ENCODE data around the gene MYO18B.

The MYO18B gene

DNA sequence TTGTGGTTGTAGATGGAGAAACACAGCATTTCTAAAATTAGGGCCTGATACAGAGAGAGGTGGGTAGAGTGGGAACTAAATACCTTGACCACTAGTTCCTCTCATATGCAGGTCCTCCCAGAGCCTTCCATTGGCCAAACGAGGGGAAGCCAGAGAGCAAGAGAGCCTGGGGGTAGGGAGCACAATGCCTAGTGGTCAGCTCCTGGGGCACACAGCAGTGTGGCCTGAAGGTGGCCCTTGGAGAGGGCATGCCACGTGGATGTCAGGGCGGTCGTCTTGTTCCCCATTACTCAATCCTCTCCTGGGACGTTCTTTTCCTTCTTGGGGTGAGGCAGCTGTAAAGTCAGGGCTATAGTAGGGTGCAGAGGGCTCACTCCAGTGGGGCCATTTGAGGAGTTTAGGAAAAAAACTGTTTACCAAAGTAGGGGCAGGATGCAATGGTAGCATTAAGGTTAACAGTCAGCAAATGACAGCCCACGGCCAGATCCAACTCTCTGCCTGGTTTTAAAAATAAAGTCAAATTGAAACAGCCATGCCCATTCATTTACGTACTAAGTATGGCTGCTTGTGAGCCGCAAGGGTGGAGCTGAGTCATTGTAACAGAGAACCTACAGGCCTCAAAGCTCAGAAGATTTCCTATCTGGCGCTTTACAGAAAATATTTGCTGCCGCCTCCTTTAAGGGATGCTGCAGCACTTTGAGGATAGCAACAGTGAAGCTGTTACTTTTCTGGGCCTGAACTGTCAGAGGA lies 7.6 kb downstream of the MYO18B start:
- no peak for DNase-seq

DNA sequence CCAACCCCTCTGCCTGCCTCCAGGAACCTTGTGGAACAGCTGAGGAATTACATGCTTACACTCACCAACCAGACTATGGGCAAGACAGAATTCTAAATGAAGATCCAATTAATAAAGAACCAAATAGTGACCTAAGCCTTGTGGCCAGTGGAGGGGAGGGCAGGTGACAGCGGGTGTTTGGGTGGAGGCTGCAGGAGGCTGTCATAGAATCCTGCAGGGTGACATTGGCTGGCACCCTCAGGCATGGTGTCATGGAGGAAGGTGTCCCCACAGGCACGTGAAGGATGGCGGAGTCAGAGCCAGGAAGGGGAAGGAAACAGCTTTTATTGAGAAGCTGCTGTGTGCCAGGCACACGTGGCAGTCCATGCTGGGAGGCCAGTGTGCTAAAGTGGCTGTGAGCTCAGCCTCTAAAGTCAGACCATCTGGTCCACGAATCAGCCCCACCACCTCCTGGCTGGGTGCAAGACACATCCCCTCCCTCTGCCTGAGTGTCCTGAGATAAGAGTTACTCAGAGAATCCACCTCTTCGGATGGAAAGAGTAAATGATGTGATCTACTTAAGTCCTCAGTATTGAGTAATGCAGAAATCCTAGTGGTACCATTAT lies 8.7 kb downstream of the MYO18B start:
- DNase-seq, result no peak

DNA sequence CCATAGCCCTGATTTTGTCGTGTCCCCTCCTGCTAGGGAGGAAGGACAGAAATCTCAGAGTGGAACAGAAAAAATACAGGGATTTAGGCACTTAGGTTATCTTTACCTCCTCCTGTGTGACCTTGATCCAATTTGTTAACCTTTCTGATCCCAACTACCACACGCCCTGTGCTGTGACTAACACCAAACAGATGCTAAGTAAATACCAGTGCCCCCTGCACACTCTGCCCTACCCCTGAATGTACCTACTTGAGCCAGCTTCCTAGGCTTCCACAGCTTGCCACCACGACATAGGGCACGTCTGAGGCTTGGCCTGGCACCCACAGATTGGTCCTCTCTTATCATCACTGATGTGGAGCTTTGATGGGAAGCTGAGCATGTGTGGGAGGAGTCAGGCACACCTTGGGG lies 9.2 kb downstream of the MYO18B start:
- DNase-seq, result no peak

DNA sequence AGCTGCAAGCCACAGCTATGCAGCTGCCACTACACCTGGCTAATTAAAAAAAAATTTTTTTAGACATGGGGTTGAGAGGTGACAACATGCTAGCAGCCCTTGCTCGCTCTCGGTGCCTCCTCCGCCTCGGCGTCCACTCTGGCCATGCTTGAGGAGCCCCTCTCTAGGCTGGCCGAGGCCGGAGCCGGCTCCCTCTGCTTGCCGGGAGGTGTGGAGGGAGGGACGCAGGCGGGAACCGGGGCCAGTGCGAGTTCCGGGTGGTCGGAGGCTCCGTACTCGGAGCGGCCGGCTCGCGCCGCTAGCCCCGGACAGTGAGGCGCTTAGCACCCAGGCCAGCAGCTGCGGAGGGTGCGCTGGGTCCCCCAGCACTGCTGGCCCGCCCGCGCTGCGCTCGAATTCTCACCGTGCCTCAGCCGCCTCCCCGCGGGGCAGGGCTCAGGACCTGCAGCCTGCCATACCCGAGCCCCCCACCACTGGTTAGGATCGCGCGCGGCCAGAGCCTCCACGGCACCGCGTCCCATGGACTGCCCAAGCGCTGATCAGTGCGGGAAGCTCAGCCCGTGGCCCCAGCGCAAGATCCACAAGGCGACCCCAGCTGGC lies 10.7 kb downstream of the MYO18B start:
- no peak for DNase-seq

DNA sequence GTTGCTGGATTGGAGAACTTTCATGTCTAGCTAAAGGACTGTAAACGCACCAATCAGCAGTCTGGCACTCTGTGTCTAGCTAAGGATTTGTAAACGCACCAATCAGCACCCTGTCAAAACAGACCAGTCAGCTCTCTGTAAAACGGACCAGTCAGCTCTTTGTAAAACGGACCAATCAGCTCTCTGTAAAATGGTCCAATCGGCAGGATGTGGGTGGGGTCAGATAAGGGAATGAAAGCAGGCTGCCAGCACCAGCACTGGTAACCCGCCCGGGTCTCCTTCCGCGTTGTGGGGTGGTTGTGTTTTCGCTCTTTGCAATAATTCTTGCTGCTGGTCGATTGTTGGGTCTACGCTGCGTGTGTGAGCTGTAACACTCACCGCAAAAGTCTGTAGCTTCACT lies 11.3 kb downstream of the MYO18B start:
- DNase-seq, result no peak

DNA sequence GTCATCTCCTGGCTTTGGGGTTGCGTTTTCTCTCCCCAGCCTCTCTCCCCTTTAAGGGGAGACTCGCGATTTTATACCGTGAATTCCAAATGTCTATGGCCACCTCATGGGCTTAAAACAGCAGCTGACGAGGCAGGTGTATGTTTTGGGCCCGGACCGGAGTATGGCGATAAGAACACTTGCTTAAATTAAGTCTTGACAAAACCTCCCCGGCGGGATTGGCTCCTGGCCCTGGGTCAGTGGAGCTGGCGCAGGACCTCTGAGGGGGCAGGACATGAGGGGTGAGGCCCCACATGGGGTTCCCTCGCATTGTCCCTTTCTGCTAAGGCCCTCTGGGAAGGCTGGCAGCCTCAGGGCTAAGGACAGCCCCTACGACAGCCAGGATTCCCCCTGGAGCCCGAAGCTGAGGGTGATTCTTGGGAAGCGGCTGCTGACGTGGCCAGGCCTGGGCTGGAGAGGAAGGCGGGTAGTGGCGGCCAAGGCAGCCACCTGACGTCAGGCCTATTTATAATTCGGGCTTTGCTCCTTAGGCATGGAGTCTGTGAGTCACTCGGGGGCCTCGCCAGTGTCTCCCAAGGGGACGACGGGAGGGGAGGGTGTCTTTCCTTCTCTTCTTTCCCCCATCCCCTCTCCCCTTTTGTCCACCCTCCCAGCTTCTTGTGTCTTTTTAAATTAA lies 12.7 kb downstream of the MYO18B start:
- no peak for DNase-seq

DNA sequence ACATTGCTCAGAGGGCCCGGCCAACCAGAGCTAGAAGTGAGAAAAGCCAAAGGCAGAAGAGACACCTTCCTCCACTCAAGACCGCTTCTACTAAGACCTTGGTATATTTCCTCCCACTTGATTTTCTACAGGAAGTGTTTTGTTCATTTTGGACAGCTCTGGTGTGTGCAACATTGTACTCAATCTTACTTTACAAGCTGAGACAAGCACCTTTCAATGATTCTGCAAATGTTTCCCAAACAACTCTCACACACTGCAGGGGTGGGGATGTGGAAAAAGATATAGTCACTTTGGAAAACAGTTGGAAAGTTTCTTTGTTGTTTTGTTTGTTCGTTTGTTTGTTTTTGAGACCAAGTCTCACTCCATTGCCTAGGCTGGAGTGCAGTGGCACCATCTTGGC lies 15.7 kb downstream of the MYO18B start:
- DNase-seq, result no peak

DNA sequence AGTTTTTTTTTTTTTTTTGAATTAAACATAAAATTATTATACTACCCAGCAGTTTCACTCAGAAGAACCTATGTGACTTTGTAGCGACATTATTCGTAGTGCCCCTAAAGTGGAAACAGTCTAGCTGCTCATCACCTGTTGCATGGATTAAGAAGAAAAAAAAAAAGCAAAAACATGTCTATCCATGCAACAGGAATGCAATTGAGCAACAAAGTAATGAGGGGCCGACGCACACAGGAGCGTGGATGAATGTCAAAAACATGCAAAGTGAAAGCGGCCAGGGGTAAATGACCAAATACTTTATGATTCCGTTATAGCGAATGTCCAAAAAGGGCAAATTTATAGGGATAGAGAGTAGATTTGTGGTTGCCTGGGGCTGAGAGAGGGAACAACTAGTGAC lies 16.3 kb downstream of the MYO18B start:
- DNase-seq, result no peak

DNA sequence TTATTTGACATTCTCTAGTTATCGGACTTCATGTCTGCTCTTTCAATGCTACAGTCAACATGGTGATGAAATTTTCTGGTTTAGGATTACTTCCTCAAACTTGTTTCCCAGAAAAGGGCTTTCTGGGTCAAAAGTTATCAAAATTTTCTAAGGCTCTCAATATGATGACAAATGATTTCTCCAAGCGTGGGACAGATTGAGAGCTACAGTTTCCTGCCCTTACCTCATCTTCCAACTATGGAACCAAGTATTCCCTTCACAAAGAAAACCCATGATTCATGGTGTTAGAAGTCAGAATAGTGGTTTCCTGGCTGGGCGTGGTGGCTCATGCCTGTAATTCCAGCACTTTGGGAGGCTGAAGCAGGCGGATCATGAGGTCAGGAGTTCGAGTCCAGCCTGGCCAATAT lies 17.8 kb downstream of the MYO18B start:
- no peak for DNase-seq

DNA sequence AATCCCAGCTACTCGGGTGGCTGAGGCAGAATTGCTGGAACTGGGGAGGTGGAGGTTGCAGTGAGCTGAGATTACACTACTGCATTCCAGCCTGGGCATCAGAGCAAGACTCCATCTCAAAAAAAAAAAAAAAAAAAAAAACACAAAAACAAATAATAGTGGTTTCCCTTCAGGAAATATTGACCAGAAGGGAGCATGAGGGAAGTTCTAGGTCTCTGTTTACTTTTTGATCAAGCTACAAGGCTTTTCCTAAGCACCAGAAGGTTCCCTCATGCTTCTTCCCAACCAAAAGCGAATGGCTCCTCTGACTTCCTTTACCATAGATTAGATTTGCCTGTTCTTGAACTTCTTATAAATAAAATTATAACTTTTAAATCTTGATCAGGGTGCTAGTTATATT lies 18.3 kb downstream of the MYO18B start:
- no peak for DNase-seq

DNA sequence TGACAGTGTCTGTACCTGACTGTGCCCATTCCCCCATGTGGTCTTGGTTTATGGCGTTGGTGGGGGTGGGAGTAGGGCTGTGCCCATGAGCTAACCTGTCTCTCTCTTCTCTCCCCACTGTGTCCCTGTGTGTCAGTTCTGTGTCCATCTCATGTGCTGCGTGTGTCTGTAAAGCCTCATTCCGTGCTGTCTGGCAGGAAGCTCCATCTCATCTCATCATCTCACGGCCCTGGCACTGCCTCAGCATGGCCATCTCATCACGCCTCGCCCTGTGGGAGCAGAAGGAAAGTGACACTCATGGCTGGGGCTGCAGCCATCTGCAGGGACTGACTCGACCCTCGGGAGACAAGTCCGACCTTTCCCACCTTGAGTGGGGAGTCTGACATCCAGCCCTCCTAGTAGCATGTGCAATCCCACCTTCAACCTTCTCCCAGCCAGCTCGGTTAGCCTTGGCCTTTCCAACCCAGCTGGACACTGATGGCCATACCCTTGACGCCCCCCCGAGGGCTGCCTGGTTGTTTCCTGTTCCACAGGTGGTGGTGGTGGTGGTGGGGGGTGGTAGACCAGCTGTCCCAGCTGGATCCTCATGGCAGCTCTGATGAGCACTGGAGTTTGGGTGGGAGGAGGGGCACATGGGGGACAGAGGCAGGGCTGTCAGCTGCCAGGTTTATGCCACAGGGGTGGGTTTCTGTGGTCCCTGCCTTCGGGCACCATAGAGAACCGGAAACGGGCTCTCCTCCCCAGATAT lies 19.0 kb downstream of the MYO18B start:
- no peak for DNase-seq

DNA sequence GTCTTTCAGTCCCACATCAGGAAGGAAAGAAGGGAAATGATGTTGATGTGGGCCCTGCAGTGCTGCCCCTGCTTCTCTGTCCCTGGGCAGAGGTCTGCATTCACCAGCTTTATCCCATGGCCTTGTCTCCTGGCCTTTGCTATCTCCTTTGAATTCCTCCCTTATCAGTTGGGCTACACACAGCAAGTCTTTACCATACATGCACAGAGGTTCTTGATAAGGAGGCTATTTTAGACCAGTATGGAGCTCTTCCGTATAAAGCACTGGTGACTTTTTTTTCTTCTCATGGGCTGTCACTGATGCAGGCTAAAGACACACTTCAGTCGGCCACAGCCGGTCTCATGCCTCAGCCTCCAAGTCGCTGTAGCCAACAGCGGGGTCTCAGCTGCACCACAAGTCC lies 20.2 kb downstream of the MYO18B start:
- DNase-seq, result no peak

DNA sequence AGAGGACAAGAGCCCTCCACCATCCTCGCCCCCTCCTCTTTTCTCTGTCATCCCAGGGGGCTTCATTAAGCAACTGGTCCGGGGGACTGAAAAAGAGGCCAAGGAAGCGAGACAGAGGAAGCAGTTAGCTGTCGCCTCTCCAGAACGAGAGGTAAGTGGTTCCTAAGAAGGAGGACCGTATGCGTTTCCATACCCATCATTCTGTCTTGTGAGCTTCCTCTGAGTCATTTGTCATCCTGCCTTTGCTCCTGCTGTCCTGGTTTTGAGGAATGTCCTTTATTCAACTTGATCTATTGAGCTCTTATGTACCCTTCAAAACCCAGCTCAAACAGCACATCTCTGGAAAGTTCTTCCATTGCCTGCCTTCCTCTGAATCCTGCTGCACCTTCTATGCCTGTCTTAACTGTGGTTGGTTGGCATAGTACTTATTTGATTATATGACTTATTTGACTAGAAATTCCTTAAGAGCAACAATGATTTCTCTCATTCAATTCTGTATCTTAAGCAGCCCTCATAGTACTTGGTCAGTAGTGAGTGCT lies 21.3 kb downstream of the MYO18B start:
- no peak for DNase-seq

DNA sequence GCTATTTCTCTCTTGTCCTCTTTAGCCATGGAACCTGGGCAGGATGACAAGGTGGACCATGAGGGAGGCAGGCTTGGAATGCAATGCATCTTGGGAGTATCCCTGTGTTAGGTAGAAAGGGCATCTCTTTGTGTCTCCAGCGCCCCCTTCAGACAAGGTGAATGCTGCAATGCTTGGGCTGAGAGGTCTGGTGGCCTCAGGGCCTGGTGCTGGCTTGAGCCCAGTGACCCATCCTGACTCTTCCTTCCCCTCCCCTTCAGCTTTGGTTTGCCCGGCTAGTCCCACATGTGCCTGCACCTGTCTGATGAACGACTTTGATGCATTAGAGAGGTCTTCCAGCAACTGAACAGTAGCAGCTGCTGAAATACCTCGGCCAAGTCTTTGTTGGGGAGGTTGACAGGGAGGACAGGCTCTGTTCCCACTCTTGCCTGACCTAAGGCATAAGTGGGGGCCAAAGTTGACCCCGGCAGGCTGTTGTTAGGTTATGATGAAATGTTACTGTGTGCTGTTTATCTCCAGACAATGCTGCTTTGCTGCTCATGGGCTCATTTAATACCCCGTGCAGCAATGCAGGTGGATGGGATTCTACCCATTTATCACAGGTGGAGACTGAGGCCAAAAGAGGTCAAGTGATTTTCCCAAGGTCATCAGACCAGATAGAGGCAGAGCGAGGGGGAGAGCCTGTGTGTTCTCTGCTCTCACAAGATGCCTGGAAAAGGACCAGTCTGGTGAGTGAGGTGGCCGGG lies 22.5 kb downstream of the MYO18B start:
- no peak for DNase-seq

DNA sequence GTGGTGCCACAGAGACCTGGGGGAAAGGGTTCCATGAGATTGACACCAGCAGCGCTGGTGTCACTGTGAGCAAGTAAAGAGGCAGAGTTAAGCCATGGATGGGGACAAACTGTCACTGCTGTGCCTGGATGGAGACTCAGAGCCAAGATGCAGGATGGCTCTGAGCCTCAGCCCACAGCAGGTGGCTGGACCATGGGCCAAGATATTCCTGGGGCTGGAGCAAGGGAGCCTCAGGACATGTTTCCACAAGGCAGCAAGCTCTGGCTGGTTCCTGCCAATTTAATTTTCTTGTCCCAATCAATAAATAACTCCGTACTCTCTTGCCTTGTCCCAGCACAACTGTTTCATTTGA lies 23.0 kb downstream of the MYO18B start:
- DNase-seq, result no peak

DNA sequence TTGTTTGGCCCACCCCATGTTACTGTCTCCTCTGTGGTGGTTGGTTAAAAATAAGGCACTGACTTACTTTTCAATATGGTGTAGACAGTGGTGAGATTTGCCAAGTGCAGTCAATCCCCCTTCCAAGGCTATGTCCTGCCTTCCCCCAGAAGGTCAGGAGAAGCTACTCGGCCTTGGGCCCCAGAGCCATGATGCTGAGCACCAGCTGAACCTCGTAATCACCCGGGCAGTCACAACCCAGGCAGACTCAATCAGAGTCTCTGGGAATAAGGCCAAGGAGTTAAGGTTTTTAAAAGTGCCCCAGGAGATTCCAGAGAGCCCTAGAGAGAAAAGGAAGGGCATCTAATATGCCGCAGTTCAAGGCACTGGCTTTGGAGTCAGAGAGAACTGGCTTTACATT lies 23.8 kb downstream of the MYO18B start:
- DNase-seq, result no peak

DNA sequence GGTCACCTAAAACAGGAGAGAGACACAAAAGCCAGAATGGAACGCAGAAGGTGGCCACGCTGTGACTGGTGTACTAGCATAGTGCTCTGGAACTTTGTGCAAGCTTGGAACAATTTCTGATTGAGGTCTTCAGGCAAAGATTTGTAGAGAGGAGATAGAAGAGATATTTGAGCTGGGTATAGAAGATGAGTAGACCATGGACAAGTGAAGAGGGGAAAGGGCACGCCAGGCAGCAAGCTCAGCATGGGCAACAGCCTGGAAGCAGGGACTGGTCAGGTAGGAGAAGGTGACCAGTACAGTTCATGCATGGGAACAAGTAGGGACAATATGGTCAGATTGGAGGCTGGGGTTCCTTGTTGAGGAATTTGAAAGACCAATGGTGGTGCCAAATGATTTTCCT lies 24.4 kb downstream of the MYO18B start:
- no peak for DNase-seq

DNA sequence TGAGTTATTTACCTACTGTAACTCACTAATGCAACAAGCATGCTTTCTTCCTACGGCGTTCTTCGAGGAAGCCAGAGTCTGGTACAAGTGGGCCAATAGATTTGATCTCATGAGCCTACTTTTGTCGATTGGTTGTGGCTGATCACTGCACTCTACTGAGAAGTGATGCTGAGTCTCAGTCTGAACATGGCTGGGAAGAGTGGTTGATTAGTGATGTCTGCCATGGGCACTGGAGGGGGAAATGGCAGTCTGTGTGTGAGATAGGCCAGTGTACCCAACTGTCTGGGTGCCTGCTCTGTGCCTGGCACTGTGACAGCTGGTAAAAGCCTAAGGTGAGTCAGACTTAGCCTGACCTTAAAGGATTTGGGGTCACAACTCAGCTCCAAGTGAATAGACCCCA lies 28.3 kb downstream of the MYO18B start:
- no peak for DNase-seq

DNA sequence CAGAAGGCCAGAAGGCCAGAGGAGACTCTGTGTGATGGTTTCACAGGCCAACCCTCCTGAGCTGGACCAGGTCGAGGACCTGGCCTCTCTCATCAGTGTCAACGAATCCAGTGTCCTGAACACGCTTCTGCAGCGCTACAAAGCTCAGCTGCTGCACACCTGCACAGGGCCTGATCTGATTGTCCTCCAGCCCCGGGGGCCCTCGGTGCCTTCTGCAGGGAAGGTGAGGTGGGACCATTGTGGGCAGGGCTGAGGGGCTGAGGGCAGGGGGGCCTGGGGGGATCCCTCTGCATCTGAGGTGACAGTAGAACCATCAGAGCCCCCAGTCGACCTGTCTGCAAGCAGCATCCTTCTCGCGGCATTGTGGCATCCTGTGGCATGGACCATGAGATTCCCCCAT lies 30.3 kb downstream of the MYO18B start:
- DNase-seq, result no peak

DNA sequence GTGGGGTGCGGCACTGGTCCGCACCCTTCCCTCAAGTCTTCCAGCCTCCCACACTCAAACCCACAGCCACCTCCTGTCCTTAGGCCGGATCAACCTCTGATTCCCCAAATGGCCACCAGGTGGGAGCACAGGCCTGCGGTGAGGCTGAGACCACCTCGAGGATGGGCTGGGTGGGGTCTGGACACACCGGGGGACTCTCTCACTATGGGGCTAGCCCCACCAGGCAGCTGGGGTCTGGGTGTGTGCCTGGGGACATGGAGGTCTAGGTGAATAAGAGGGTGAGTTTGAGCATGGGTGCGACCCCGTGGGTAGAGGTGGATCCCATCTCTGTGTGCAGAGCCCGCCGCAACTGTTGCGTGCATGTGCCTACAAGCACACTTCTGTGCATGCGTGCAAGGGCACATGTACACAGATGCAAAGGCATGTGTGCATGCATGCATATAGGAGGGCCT lies 32.6 kb downstream of the MYO18B start:
- no peak for DNase-seq

DNA sequence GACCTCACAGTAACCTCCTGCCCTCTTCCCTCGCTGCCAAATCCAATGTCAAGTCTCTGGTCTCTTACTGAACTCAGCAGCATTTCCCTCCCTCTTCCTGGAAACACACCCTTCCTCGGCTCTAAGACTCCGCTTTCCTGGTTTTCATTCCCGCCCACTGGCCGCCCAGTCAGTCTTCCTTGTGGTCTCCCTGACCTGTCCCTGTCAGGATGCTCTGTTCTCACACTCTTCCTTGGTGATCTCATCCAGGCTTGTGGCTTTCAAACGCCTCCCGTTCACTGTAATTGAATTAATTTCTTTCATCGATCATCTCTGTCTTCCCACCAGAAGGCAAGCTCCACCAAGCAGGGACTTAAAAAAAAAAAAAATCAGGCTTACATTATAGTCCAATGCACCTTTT lies 33.5 kb downstream of the MYO18B start:
- no peak for DNase-seq

DNA sequence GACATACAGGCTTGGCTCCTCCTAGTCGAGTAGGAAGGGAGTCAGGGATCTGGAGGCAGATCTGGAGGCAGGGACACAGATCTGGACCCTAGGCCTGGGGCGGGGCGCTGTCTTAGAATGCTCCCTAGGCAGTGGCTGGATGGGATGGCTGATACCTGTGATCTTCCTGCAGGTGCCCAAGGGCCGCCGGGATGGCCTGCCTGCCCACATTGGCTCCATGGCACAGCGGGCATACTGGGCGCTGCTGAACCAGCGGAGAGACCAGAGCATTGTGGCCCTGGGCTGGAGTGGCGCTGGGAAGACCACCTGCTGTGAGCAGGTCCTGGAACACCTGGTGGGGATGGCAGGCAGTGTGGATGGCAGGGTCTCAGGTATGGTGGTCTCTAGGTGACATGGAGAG lies 35.4 kb downstream of the MYO18B start:
- no peak for DNase-seq
